Raji (cell line): Measurements from ENCODE around the gene POU2F3.

Experiments used
- POLR2A ChIP-seq: IDR thresholded peaks from 2 replicates; pipeline ENCODE4 v1.6.1; 2011; ENCODE audit warnings: low read depth, low read length, control low read depth; ENCODE audit not compliant: insufficient read depth

The POU2F3 gene

DNA sequence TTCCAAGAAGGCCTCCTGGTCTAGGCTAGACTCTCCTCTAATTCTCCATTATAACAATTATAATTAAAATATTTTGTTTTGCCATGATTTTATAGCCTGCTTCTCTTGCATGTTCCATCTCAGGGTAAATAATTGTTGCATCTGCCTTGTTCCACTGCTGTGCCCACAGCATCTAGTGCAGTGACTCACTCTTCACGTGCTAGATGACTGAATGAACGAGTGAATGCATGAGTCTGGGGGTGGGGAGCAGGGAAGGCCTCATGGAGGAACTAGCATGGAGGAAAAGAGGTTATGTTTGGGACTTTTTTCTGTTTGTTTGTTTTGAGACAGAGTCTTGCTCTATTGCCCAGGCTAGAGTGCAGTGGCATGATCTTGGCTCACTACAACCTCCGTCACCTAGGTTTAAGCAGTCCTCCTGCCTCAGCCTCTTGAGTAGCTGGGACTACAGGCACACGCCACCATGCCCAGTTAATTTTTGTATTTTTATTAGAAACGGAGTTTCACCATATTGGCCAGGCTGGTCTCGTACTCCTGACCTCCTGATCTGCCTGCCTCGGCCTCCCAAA lies 34.3 kb upstream of the POU2F3 start:
- TF ChIP-seq POLR2A, result no peak

GRCh38 chr11:120207512-120207911 lies 32.4 kb upstream of the POU2F3 start:
- TF ChIP-seq POLR2A, result no peak

DNA sequence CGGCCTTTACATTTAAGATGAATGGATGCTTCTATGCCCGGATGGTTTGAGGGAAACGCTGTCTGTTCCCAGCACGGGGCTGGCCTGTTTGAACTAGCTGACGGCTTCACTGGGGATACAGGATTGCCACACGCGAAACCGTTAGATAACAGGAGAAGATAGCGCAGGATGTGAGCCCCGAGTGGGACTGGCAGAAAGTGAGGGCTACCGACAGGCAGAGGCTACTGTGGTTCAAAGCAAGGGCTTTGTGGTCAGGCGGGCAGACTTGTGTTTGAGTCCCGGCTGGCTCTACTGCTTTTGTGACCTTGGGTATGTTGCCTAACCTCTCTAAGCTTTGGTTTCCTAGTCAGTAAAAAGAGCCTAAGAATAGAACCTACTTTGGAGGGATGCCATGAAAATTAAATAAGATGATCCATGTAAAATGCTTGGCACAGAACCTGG lies 31.9 kb upstream of the POU2F3 start:
- TF ChIP-seq POLR2A, result no peak

- no peak for TF ChIP-seq POLR2A
Measured at GRCh38 chr11:120208777-120209176, 31.2 kb upstream of the POU2F3 start.

DNA sequence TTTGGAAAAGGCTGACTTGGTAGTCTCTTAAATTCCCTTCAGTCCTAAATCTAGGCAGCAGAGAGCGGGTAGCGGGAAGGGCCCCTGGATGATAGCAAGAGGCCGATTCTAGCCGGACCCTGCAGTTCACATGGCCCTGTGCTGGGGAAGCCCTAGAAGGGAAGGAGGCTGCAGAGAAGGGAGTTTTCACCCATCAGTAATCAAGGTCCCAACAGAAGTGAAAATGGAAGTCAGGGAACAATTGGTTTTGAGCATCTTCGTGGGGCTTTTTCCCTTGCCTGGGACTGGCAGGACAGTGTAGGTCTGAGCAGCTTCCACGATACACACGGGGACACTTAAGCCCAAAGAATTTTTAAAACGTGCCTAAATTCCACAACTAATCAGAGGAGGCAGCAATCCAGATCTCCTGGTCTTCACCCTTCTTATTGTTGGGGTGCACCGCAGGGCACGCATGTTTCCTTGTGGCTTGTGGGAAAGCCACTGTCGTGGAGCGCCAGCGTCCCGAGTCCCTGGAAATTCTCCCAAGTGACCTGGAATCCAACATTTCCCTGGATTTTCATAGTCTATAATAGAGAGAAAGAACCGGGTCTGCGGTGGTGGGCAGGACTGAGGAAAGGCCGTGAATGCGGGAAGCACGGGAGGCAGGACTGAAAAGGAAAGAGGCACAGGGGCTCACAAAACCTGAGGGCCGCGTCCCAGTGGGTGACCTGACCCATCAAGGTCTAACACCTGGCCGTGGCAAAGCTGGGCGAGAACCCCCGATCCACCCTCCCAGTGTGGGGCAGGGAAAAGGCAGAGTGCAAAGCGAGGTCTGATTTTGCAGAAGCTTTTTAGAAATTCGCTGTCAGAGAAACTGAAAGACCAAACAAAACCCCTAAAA lies 30.0 kb upstream of the POU2F3 start:
- TF ChIP-seq POLR2A, result no peak

DNA sequence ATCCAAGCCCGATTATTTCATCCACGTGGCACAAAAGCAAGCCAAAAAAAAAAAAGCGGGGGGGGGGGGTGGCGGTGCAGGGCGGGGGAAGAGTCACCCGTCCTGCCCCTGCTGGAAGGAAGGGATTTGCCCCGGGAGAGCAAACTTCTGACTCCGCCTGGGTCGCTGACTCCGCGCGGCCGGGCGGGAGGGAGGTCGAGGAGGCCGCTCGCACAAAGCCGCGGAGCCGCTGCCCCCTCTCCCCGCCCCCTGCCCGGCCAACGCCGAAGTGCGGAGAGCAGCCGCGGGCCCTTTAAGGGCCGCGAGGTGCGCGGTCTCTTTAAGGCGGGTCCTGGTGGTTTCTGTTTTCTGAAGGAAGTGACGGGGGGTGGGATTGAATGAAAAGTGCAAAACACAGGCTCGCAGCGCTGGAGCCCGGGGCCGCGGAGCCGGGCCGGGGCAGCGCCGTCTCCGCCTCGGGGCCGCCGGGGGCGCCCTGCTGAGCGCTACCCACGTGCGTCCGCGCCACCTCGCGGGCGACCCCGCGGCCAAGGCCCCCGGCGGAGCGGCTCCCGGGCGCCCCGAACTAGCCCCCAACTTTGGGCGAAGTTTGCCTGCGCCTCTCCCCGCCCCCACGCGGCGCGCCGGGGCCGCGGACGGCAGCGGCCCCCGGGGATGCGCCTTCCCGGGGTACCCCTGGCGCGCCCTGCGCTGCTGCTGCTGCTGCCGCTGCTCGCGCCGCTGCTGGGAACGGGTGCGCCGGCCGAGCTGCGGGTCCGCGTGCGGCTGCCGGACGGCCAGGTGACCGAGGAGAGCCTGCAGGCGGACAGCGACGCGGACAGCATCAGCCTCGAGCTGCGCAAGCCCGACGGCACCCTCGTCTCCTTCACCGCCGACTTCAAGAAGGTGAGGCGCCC lies 29.1 kb upstream of the POU2F3 start, which contains the start of gene OAF:
Gene OAF (plus strand): TSS at position 407 of the 896 bp plus-strand sequence. CDS start 248 bp downstream, at position 655.
- no peak for TF ChIP-seq POLR2A

- no peak for TF ChIP-seq POLR2A
Measured at GRCh38 chr11:120211522-120212258, 28.2 kb upstream of the POU2F3 start.

GRCh38 chr11:120212259-120212878 lies 27.6 kb upstream of the POU2F3 start:
- no peak for TF ChIP-seq POLR2A

DNA sequence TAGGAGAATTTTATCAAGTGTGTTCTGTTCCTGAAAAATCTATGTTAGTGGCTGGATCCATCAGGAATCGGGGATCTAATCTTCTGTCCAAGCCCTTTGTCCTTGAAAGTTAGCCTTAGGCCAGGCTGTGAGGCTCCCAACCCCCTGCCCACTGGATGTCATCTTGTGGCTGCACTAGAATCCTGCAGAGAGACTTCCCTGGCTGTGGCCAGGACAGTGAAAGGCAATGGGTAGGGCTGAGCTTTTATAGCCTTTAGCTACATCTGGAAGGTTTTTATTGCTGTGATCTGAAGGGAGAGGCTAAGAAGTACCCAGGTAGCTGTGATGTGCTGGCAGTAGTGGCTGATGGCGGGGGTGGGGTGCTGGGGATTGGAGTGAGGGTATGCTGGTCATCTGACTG lies 27.0 kb upstream of the POU2F3 start:
- TF ChIP-seq POLR2A, result no peak

DNA sequence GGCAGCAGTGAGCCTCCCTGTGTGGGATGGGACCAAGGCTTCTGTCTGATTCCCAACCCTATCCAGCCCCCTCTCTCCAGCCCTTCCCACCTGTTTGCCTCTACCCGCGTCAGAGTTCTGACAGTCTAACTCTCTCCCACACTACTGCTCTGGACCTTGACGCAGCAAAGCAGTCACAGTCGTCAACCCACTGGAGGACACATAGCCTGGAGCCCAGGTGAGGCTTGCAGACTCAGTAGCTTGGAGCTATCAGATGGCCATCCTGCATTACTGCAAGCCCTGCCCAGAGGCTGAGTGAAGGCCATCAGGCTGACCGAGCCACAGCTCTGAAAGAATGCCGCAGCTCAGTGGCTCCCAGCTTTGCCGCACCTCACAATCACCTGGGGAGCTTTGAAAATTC lies 25.4 kb upstream of the POU2F3 start:
- no peak for TF ChIP-seq POLR2A

DNA sequence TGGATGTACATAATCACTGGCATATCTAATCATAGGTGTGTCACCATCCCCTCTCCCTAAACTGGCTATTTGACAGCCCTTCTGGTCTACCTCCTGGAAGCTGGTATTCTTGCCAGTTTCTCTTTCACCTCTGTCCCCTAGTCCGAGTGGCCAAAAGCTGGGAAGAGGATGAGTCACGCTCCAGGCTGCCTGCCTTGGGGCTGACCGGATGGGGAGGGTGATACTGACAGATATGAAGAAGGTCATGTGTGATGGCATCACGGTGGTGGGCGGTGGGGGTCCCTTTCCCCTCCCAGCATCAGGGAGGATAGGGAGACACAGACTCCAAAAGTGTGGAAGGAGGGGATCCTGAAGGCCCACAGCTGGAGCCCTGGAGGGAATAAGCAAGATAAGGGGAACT lies 24.3 kb upstream of the POU2F3 start:
- no peak for TF ChIP-seq POLR2A

- TF ChIP-seq POLR2A, result no peak
Measured at GRCh38 chr11:120216426-120217102, 23.4 kb upstream of the POU2F3 start.

GRCh38 chr11:120217526-120217925 lies 22.4 kb upstream of the POU2F3 start:
- no peak for TF ChIP-seq POLR2A
